Body of pancreas (tissue), 4 donors: ENCODE results near the gene NUP210. TPM values are rescaled to one million over a fixed set of nuclear protein-coding genes. Genes with fewer than 3 reads are reported as not detected.
A peak's percentile ranks its signal among the peaks of the same experiment; 100 is the strongest.

ENCODE experiments used
- ATAC-seq: fragments of 150-250 bp; one replicate; pipeline ENCODE4 v1.9.1; 2016
- DNase-seq, 4 donors: peaks; one replicate each; pipeline ENCODE4 v3.0.0-alpha.2; 2019
- H3K27ac ChIP-seq, 4 donors: fragments of 200-600 bp; sonication (generic); 1 replicate in 3 of 4; 2 replicates in 1 of 4; pipeline versions ENCODE4 v1.5.1 to v1.6.1; 2016 to 2019; ENCODE audit warnings: mild to moderate bottlenecking in 1 of 4, mixed read lengths in 1 of 4, moderate library complexity in 1 of 4
- H3K27me3 ChIP-seq, 2 donors: fragments of 200-600 bp; sonication (generic); one replicate each; pipeline ENCODE4 v1.6.0; 2016; ENCODE audit warnings: mild to moderate bottlenecking in 1 of 2
- H3K36me3 ChIP-seq, 2 donors: fragments of 200-600 bp; sonication (generic); replicated peaks in 1 of 2; 2 replicates each; pipeline ENCODE4 v1.5.1; 2016; ENCODE audit warnings: low read depth in 2 of 2; ENCODE audit not compliant: insufficient read depth in 1 of 2
- H3K4me1 ChIP-seq: fragments of 200-600 bp; sonication (generic); one replicate; pipeline ENCODE4 v1.6.0; 2016
- H3K4me3 ChIP-seq, 2 donors: fragments of 200-600 bp; sonication (generic); 1 replicate in 1 of 2; 2 replicates in 1 of 2; pipeline ENCODE4 v1.5.1; 2016 to 2019
- H3K9me3 ChIP-seq, 3 donors: fragments of 200-600 bp; sonication (generic); 1 replicate in 2 of 3; 2 replicates in 1 of 3; pipeline ENCODE4 v1.5.1; 2016
- CTCF ChIP-seq, 7 experiments: fragments of 450-650 bp in 4 of 7; fragments of 200-600 bp in 3 of 7; sonication (generic) in 3 of 7; IDR thresholded peaks; one replicate each; pipeline ENCODE4 v1.5.1; 2016 to 2019; ENCODE audit warnings: antibody characterized with exemption in 7 of 7
- POLR2A ChIP-seq, 3 donors: fragments of 450-650 bp; IDR thresholded peaks; one replicate each; pipeline ENCODE4 v1.6.1; 2016; ENCODE audit warnings: antibody characterized with exemption in 3 of 3, mild to moderate bottlenecking in 2 of 3
- WGBS, 2 donors: methylation state at CpG; one replicate each; pipeline ENCODE4 v1.1.5; 2017; 5-methylcytosine and 5-hydroxymethylcytosine counted together
- intact Hi-C: fragments of 100-400 bp; cut with DNase I; formaldehyde crosslinking; loops from one replicate; pipeline ENCODE4 v1.15.1; 2023
- total RNA-seq, 2 donors: library from RNA; depleted of rRNA; stranded (reverse); fragments of >200 nt; gene quantifications; one replicate each; pipeline ENCODE4 v1.1.0, GENCODE V29; 2016

Gene NUP210
- total RNA-seq, 2 donors from 2014 or later, result 16.3 to 19.1 TPM

GRCh38 chr3:13278783-13279531, 141.2 kb downstream of the NUP210 start:
- intact Hi-C loops, result no loop called here
- DNase-seq, result peak in 1 of 4 donors; percentile 1
- Histone ChIP-seq H3K4me1 (peaks cover 18% of the 10 kb centered on the region), H3K4me3 (no peak overlapping the region), H3K27ac (no peak overlapping the region), H3K36me3 (no peaks in the 10 kb centered on the region), H3K9me3 (no peaks in the 10 kb centered on the region), H3K27me3 (no peaks in the 10 kb centered on the region)
- WGBS, 2 donors, result 87 to 91% methylated on average over 9 of the region's 9 CpGs
- no peak for ATAC-seq
- TF ChIP-seq POLR2A (IDR thresholded peaks at IDR 0.05) (no peak), CTCF (IDR thresholded peaks at IDR 0.05) (no peak)

GRCh38 chr3:13277860-13278531, 142.1 kb downstream of the NUP210 start:
- TF ChIP-seq POLR2A (IDR thresholded peaks at IDR 0.05), result no peak
- TF ChIP-seq CTCF (IDR thresholded peaks at IDR 0.05), result no peak
- Histone ChIP-seq H3K9me3 (no peaks in the 10 kb centered on the region), H3K36me3 (no peaks in the 10 kb centered on the region), H3K4me1 (peaks cover 12% of the 10 kb centered on the region), H3K27me3 (no peaks in the 10 kb centered on the region), H3K4me3 (no peak overlapping the region), H3K27ac (no peak overlapping the region)
- ATAC-seq (no peak), DNase-seq (no peak)
- intact Hi-C loops, result no loop called here
- 65 to 70% methylated on average over 14 to 17 of the region's 17 CpGs for WGBS, 2 donors

- H3K27ac ChIP-seq, result no peak overlapping the region
- H3K9me3 ChIP-seq, result no peaks in the 10 kb centered on the region
- H3K36me3 ChIP-seq, result no peaks in the 10 kb centered on the region
- peak in 1 of 4 donors; percentile 1 for DNase-seq
- no peaks in the 10 kb centered on the region for H3K27me3 ChIP-seq
- intact Hi-C loops, result no loop called here
- TF ChIP-seq CTCF (IDR thresholded peaks at IDR 0.05) (no peak), POLR2A (IDR thresholded peaks at IDR 0.05) (no peak)
- no peak for ATAC-seq
- 62 to 67% methylated on average over 16 of the region's 16 CpGs for WGBS, 2 donors
- H3K4me1 ChIP-seq, result peaks cover 10% of the 10 kb centered on the region
- H3K4me3 ChIP-seq, result no peak overlapping the region
These were observed 142.8 kb downstream of the NUP210 start for GRCh38 chr3:13277196-13277813.

- intact Hi-C loops, result no loop called here
- no peak for ATAC-seq
- Histone ChIP-seq H3K27ac (no peak overlapping the region), H3K4me1 (peaks cover 3% of the 10 kb centered on the region), H3K4me3 (no peak overlapping the region), H3K9me3 (no peaks in the 10 kb centered on the region), H3K36me3 (no peaks in the 10 kb centered on the region), H3K27me3 (no peaks in the 10 kb centered on the region)
- WGBS, 2 donors, result 81 to 83% methylated on average over 13 to 14 of the region's 14 CpGs
- TF ChIP-seq CTCF (IDR thresholded peaks at IDR 0.05), result no peak
- no peak for TF ChIP-seq POLR2A (IDR thresholded peaks at IDR 0.05)
- DNase-seq, result no peak
These were observed 143.5 kb downstream of the NUP210 start for GRCh38 chr3:13276438-13277195.
